ENCODE measurements around the gene SHMT1. TPM values are rescaled to one million over a fixed set of nuclear protein-coding genes. Genes with fewer than 3 reads are reported as not detected.
"Not testable (repeated sequence)": the region's sequence is repeated elsewhere in the genome, so short reads cannot be mapped to it uniquely, and the experiment has no call there.

The SHMT1 gene
- total and polyA plus RNA-seq, 7 donors, result 8.3 to 20.8 (median 14.2) TPM

DNA sequence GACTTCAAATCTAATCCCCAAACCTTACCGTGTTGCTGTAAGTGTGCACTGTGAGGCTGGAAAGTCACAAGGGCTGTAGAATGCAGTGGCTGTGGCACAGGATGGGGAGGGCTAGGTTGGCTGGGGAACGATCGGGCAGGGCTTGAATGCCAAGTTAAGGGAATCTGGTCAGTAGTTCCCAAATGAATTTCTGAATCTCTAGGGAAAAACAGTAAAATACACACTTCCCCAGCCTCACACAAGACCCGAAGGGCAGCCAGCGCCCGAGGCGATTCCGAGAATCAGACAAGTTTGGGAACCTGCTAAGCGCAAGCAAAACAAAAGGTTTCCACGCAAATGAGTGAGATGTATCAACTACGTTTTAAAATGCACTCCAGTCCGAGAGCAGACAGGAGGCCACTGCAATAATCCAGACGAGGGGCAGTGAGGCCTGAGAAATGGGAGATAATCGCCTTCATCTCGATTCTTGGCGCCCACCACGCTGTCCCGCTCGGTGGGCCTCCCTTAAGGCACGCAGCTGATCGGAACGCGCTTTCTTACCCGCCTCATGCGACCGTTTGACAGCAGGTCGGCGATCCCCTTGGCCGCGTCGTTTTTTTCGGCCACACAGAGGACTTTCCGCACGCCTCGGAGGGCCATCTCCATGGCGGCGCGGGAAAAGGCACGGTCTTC, 49.2 kb downstream of the SHMT1 start:
- intact Hi-C loops (cut with DNase I), result loop anchor here in 1 of 2 donors (5.0 kb wide), 1 partner anchor 87 kb away; the partner anchor contains the start of gene LLGL1
- peaks cover 0 to 65% of the 10 kb centered on the region in 2 donors for H3K36me3 ChIP-seq (ENCODE audit: insufficient read depth in 1 of 2, low read depth in 1 of 2)
- ATAC-seq, result no peak
- no peaks in the 10 kb centered on the region for H3K27me3 ChIP-seq (ENCODE audit: insufficient read depth in 3 of 3, low read length in 2 of 3)
- 0 to 1% (median 0%) methylated on average over 39 of the region's 39 CpGs for WGBS, 3 donors
- peak overlapping the region; percentile 99 for H3K4me3 ChIP-seq
- TF ChIP-seq CTCF (IDR thresholded peaks at IDR 0.05), result no peak
- peaks cover 51% of the 10 kb centered on the region for H3K4me1 ChIP-seq
- H3K9me3 ChIP-seq, result no peaks in the 10 kb centered on the region
- peak overlapping the region; percentile 95 for H3K27ac ChIP-seq
- no peak for DNase-seq

DNA sequence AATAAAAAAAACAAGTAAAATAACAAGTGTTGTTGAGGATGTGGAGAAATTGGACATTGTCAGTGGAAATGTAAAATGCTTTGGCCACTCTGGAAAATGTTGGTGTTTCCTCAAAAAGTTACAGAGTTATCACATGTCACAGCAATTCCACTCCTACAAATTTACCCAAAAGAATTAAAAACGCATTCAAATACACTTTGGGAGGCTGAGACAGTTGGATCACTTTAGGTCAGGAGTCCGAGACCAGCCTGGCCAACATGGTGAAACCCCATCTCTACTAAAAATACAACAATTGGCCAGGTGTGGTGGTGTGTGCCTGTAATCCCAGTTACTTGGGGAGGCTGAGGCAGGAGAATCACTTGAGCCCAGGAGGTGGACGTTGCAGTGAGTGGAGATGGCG, 54.1 kb downstream of the SHMT1 start:
- DNase-seq, result no peak
- no peak for TF ChIP-seq CTCF (IDR thresholded peaks at IDR 0.05)
- H3K9me3 ChIP-seq, result no peaks in the 10 kb centered on the region
- H3K27me3 ChIP-seq (ENCODE audit: insufficient read depth in 3 of 3, low read length in 2 of 3), result no peaks in the 10 kb centered on the region
- intact Hi-C loops (cut with DNase I), result no loop called here
- H3K36me3 ChIP-seq (ENCODE audit: insufficient read depth in 1 of 2, low read depth in 1 of 2), result peaks cover 6 to 82% of the 10 kb centered on the region in 2 donors
- peaks cover 16% of the 10 kb centered on the region for H3K4me1 ChIP-seq
- H3K27ac ChIP-seq, result no peak overlapping the region
- 89 to 93% (median 92%) methylated on average over 4 of the region's 4 CpGs for WGBS, 3 donors
- H3K4me3 ChIP-seq, result no peak overlapping the region
- ATAC-seq, result no peak

- ATAC-seq; H3K4me3 ChIP-seq; H3K27me3 ChIP-seq (ENCODE audit: insufficient read depth in 3 of 3, low read length in 2 of 3); H3K9me3 ChIP-seq; H3K4me1 ChIP-seq; DNase-seq; H3K27ac ChIP-seq; intact Hi-C loops (cut with DNase I): not testable (repeated sequence)
- WGBS, 3 donors, result 85 to 89% (median 87%) methylated on average over 13 of the region's 13 CpGs
- H3K36me3 ChIP-seq (ENCODE audit: insufficient read depth in 1 of 2, low read depth in 1 of 2), result peaks cover 14 to 94% of the 10 kb centered on the region in 2 donors
These were observed 60.1 kb downstream of the SHMT1 start for GRCh38 chr17:18303206-18303605.

GRCh38 chr17:18300725-18301480, 62.4 kb downstream of the SHMT1 start:
- Histone ChIP-seq H3K4me3 (no peak overlapping the region), H3K36me3 (ENCODE audit: insufficient read depth in 1 of 2, low read depth in 1 of 2) (peaks cover 8 to 80% of the 10 kb centered on the region in 2 donors), H3K9me3 (no peaks in the 10 kb centered on the region), H3K27me3 (ENCODE audit: insufficient read depth in 3 of 3, low read length in 2 of 3) (no peaks in the 10 kb centered on the region), H3K27ac (no peak overlapping the region), H3K4me1 (no peaks in the 10 kb centered on the region)
- no peak for DNase-seq
- TF ChIP-seq CTCF (IDR thresholded peaks at IDR 0.05), result no peak
- no peak for ATAC-seq
- intact Hi-C loops (cut with DNase I), result no loop called here
- WGBS, 3 donors, result 87 to 92% (median 88%) methylated on average over 8 of the region's 8 CpGs

GRCh38 chr17:18298061-18298460, 65.3 kb downstream of the SHMT1 start:
- H3K4me3 ChIP-seq; H3K27ac ChIP-seq; DNase-seq; H3K27me3 ChIP-seq (ENCODE audit: insufficient read depth in 3 of 3, low read length in 2 of 3); ATAC-seq; H3K9me3 ChIP-seq; intact Hi-C loops (cut with DNase I); H3K4me1 ChIP-seq: not testable (repeated sequence)
- WGBS, 3 donors, result 89 to 100% (median 93%) methylated on average over 3 to 28 of the region's 30 CpGs
- peaks cover 8 to 70% of the 10 kb centered on the region in 2 donors for H3K36me3 ChIP-seq (ENCODE audit: insufficient read depth in 1 of 2, low read depth in 1 of 2)
